Tibial nerve (tissue), 4 donors: ENCODE measurements around the gene ROBO2. TPM values are rescaled to one million over a fixed set of nuclear protein-coding genes. Genes with fewer than 3 reads are reported as not detected.

ENCODE experiments used
- DNase-seq, 2 donors: peaks; one replicate each; pipeline ENCODE4 v3.0.0-alpha.2; 2019; ENCODE audit warnings: low spot score in 2 of 2
- H3K27ac ChIP-seq, 4 donors: fragments of 200-600 bp; sonication (generic) in 3 of 4; one replicate each; pipeline ENCODE4 v1.5.1; 2017 to 2019; ENCODE audit warnings: mild to moderate bottlenecking in 1 of 4
- H3K27me3 ChIP-seq, 2 donors: fragments of 200-600 bp; sonication (generic) in 1 of 2; one replicate each; pipeline versions ENCODE4 v1.5.1 to v1.6.0; 2017 to 2019
- H3K36me3 ChIP-seq, 3 donors: fragments of 200-600 bp; sonication (generic); one replicate each; pipeline ENCODE4 v1.5.1; 2018 to 2019
- H3K4me1 ChIP-seq, 4 donors: fragments of 200-600 bp; sonication (generic) in 3 of 4; one replicate each; pipeline ENCODE4 v1.5.1; 2017 to 2019
- H3K4me3 ChIP-seq, 4 donors: fragments of 200-600 bp; sonication (generic) in 3 of 4; one replicate each; pipeline ENCODE4 v1.5.1; 2017 to 2019; ENCODE audit warnings: mild to moderate bottlenecking in 1 of 4, moderate library complexity in 1 of 4
- H3K9me3 ChIP-seq, 4 donors: fragments of 200-600 bp; sonication (generic) in 3 of 4; one replicate each; pipeline ENCODE4 v1.5.1; 2017 to 2019
- EP300 ChIP-seq, 2 donors: sonication (generic); formaldehyde crosslinking; IDR thresholded peaks; one replicate each; pipeline ENCODE4 v1.6.1; 2017; ENCODE audit warnings: antibody characterized with exemption in 2 of 2, mild to moderate bottlenecking in 1 of 2
- POLR2A ChIP-seq, 2 donors: fragments of 450-650 bp; IDR thresholded peaks; one replicate each; pipeline ENCODE4 v1.6.1; 2017; ENCODE audit warnings: antibody characterized with exemption in 2 of 2, mild to moderate bottlenecking in 2 of 2, moderate library complexity in 2 of 2
- WGBS, 2 donors: methylation state at CpG; one replicate each; pipeline ENCODE4 v1.1.5; 2018; 5-methylcytosine and 5-hydroxymethylcytosine counted together
- total RNA-seq, 4 donors: library from RNA; depleted of rRNA; stranded (reverse); fragments of >200 nt; gene quantifications; one replicate each; pipeline ENCODE4 v1.1.0, GENCODE V29; 2016
- TF ChIP-seq, protein P1 (sequence below), 5 experiments: fragments of 200-600 bp in 3 of 5; fragments of 450-650 bp in 2 of 5; sonication (generic) in 3 of 5; IDR thresholded peaks; one replicate each; pipeline ENCODE4 v1.5.1; 2016 to 2019; ENCODE audit warnings: antibody characterized with exemption in 5 of 5, mild to moderate bottlenecking in 3 of 5, moderate library complexity in 2 of 5

ROBO2 gene
- total RNA-seq, 4 donors from 2014 or later = 0.30 to 4.4 (median 1.9) TPM

- WGBS, 2 donors = 48 to 56% methylated on average over 4 of the region's 4 CpGs
- H3K4me1 ChIP-seq = no peaks in the 10 kb centered on the region
- no peak for TF ChIP-seq POLR2A (IDR thresholded peaks at IDR 0.05)
- TF ChIP-seq EP300 (IDR thresholded peaks at IDR 0.05) = no peak
- TF ChIP-seq, protein P1, sequence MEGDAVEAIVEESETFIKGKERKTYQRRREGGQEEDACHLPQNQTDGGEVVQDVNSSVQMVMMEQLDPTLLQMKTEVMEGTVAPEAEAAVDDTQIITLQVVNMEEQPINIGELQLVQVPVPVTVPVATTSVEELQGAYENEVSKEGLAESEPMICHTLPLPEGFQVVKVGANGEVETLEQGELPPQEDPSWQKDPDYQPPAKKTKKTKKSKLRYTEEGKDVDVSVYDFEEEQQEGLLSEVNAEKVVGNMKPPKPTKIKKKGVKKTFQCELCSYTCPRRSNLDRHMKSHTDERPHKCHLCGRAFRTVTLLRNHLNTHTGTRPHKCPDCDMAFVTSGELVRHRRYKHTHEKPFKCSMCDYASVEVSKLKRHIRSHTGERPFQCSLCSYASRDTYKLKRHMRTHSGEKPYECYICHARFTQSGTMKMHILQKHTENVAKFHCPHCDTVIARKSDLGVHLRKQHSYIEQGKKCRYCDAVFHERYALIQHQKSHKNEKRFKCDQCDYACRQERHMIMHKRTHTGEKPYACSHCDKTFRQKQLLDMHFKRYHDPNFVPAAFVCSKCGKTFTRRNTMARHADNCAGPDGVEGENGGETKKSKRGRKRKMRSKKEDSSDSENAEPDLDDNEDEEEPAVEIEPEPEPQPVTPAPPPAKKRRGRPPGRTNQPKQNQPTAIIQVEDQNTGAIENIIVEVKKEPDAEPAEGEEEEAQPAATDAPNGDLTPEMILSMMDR (IDR thresholded peaks at IDR 0.05) = no peak
- no peaks in the 10 kb centered on the region for H3K27me3 ChIP-seq
- H3K4me3 ChIP-seq = no peak overlapping the region
- H3K9me3 ChIP-seq = no peaks in the 10 kb centered on the region
- DNase-seq = no peak
- no peaks in the 10 kb centered on the region for H3K36me3 ChIP-seq
- no peak overlapping the region for H3K27ac ChIP-seq
Measured at GRCh38 chr3:77169823-77170222, 129.9 kb downstream of the ROBO2 start.

DNA sequence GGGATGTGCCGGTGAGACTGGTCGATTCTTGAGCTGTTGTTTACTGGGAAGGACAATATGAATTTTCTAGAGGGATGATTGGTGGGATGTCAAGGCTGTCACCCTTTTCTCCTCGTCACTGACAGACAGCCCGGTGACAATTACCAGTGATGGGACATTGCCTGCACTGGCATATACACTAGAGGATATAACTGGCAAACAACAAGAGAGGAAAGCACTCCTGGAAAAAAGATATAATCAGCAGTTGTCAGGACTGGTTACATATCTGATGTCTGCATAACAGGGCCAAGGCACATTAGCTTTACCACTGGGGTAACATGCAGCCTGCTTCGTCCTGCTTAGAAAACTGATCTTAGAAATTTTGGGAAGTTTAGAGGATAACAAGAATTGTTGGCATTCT is 131.1 kb downstream of the ROBO2 start:
- H3K36me3 ChIP-seq = no peaks in the 10 kb centered on the region
- no peaks in the 10 kb centered on the region for H3K27me3 ChIP-seq
- H3K27ac ChIP-seq = no peak overlapping the region
- DNase-seq = no peak
- no peaks in the 10 kb centered on the region for H3K9me3 ChIP-seq
- H3K4me3 ChIP-seq = no peak overlapping the region
- TF ChIP-seq POLR2A (IDR thresholded peaks at IDR 0.05) (no peak), EP300 (IDR thresholded peaks at IDR 0.05) (no peak)
- TF ChIP-seq, protein P1 (IDR thresholded peaks at IDR 0.05) = no peak
- WGBS, 2 donors = 76 to 79% methylated on average over 5 of the region's 5 CpGs
- H3K4me1 ChIP-seq = no peaks in the 10 kb centered on the region

DNA sequence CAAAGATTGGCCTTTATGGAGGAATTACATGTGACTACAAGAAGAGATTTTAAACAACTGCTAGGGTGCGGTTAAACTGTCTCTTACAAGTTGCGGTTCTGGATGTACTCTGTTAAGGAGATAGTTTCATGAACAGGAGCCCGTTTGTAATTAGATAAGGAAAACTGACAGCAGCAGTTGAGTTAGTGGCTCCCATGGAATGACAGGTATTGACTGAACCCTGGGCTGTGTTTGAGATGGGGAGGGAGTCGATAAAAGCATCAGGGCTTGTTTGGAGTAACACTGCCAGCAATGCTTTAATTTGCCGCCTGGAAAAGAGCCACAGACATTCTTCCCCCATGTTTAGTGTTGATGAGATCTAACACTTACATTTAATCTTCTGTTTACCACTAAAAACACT is 139.9 kb downstream of the ROBO2 start:
- Histone ChIP-seq H3K9me3 (no peaks in the 10 kb centered on the region), H3K27me3 (no peaks in the 10 kb centered on the region), H3K27ac (no peak overlapping the region), H3K36me3 (no peaks in the 10 kb centered on the region), H3K4me3 (no peak overlapping the region), H3K4me1 (no peaks in the 10 kb centered on the region)
- TF ChIP-seq, protein P1 (IDR thresholded peaks at IDR 0.05) = no peak
- TF ChIP-seq EP300 (IDR thresholded peaks at IDR 0.05) (no peak), POLR2A (IDR thresholded peaks at IDR 0.05) (no peak)
- DNase-seq = no peak
- 66 to 72% methylated on average over 5 of the region's 5 CpGs for WGBS, 2 donors

DNA sequence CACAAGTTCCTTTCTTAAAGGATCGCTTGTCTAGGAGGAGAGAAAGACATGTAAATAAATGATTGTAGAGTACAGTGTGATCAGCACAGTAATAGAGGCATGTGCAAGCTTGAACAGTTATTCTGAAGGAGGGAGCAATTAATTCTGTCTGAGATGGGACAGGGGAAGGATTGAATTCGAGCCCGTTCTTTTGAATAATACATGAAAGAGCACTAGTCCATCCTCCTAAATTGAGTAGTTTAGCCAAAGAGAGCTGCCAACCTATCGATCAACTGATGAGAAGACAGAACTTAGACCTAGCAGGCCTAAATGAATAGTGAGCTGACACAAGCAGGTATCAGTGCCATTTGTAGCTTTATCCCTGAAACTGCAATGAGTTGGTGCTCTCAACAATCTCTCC is 142.4 kb downstream of the ROBO2 start:
- DNase-seq = no peak
- WGBS, 2 donors = 76 to 81% methylated on average over 4 of the region's 4 CpGs

DNA sequence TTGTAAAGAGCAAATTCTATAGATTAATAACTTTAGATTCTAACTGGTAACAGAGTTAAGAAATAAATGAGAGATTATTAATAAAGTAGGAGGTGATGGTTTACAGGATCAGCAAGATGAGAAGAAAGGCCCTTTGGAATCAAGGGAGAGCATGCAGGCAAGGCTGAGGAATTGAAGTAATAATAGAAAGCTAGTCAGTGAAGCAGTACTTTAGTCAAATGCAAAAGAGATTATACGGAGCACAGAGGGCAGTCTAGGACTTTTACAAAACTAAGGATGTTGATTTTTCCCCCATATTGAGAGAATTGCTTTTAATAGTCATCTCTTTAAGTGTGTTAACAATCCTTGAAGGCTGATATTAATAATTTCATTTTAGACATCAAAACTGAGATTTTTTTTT is 146.4 kb downstream of the ROBO2 start:
- H3K4me1 ChIP-seq = peaks cover 0 to 10% (median 0%) of the 10 kb centered on the region in 4 donors
- no peak for DNase-seq
- H3K36me3 ChIP-seq = no peaks in the 10 kb centered on the region
- 46 to 62% methylated on average over 1 of the region's 1 CpG for WGBS, 2 donors
- H3K9me3 ChIP-seq = no peaks in the 10 kb centered on the region
- H3K27ac ChIP-seq = no peak overlapping the region
- TF ChIP-seq, protein P1 (IDR thresholded peaks at IDR 0.05) = no peak
- TF ChIP-seq EP300 (IDR thresholded peaks at IDR 0.05) = no peak
- TF ChIP-seq POLR2A (IDR thresholded peaks at IDR 0.05) = no peak
- no peaks in the 10 kb centered on the region for H3K27me3 ChIP-seq
- H3K4me3 ChIP-seq = no peak overlapping the region

More for the DNA sequence above, 142.4 kb downstream of the ROBO2 start:
- Histone ChIP-seq H3K36me3 (no peaks in the 10 kb centered on the region), H3K9me3 (no peaks in the 10 kb centered on the region), H3K4me1 (no peaks in the 10 kb centered on the region), H3K4me3 (no peak overlapping the region), H3K27ac (no peak overlapping the region), H3K27me3 (no peaks in the 10 kb centered on the region)
- TF ChIP-seq, protein P1 (IDR thresholded peaks at IDR 0.05) = no peak
- TF ChIP-seq POLR2A (IDR thresholded peaks at IDR 0.05) (no peak), EP300 (IDR thresholded peaks at IDR 0.05) (no peak)
